Myometrial cell (primary cell): Measurements from ENCODE around the gene RBMS3. TPM values are rescaled to one million over a fixed set of nuclear protein-coding genes. Genes with fewer than 3 reads are reported as not detected.

ENCODE experiments used
- total RNA-seq: library from RNA; depleted of rRNA; stranded (reverse); fragments of >200 nt; gene quantifications from 2 replicates; pipeline ENCODE4 v1.2.3, GENCODE V29; 2015

Gene RBMS3
- 28.9 and 37.2 TPM in 2 replicates for total RNA-seq

DNA sequence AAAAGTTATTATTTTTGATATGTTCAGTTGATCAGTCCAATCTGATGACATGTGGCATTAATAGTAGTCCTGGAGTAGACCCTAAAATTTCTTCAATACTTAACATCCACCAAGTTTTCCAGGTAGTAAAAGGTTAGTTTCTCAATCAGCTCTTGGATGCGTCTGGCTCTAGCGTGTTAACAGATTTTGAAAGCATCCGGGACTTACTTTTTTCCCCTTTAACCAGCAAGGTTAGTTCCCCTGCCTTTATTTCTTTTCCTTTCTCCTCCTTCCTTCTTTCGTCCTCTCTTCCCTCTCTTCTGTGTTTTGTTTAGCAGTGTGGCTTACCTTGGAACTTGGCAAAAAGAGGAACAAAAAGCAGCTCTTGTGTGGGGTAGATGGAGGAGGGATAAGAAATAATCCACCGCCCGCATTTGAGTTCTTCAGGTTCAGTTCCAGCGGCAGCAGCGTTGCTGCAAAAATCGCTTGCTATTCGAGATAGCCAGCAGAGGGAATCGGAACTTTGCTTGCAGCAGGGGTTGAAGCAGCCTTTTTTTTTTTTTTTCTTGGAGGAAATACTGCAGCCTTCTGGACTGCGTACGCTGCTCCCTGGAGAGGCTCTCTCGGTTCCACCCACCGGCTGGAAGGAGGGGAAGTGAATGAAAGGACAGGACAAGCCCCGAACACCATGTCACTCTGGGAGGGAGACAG is at the start of gene RBMS3:
RBMS3 (plus strand) TSS at position 668 of the 690 bp plus-strand sequence.

